ENCODE results near the gene HOXC4. TPM values are rescaled to one million over a fixed set of nuclear protein-coding genes. Genes with fewer than 3 reads are reported as not detected.

Gene HOXC4
- total and polyA plus RNA-seq, 10 of the 15 experiments (the other 5 are each of a cell fraction or from before 2014, with no cell fraction given) = 1.0 to 11.4 (median 4.2) TPM

GRCh38 chr12:54010972-54011664 is 42.5 kb upstream of the HOXC4 start (continued):
- TF ChIP-seq ZBTB4 (CRISPR knock-in tag; IDR thresholded peaks at IDR 0.05) = no peak
- TF ChIP-seq, protein P1, sequence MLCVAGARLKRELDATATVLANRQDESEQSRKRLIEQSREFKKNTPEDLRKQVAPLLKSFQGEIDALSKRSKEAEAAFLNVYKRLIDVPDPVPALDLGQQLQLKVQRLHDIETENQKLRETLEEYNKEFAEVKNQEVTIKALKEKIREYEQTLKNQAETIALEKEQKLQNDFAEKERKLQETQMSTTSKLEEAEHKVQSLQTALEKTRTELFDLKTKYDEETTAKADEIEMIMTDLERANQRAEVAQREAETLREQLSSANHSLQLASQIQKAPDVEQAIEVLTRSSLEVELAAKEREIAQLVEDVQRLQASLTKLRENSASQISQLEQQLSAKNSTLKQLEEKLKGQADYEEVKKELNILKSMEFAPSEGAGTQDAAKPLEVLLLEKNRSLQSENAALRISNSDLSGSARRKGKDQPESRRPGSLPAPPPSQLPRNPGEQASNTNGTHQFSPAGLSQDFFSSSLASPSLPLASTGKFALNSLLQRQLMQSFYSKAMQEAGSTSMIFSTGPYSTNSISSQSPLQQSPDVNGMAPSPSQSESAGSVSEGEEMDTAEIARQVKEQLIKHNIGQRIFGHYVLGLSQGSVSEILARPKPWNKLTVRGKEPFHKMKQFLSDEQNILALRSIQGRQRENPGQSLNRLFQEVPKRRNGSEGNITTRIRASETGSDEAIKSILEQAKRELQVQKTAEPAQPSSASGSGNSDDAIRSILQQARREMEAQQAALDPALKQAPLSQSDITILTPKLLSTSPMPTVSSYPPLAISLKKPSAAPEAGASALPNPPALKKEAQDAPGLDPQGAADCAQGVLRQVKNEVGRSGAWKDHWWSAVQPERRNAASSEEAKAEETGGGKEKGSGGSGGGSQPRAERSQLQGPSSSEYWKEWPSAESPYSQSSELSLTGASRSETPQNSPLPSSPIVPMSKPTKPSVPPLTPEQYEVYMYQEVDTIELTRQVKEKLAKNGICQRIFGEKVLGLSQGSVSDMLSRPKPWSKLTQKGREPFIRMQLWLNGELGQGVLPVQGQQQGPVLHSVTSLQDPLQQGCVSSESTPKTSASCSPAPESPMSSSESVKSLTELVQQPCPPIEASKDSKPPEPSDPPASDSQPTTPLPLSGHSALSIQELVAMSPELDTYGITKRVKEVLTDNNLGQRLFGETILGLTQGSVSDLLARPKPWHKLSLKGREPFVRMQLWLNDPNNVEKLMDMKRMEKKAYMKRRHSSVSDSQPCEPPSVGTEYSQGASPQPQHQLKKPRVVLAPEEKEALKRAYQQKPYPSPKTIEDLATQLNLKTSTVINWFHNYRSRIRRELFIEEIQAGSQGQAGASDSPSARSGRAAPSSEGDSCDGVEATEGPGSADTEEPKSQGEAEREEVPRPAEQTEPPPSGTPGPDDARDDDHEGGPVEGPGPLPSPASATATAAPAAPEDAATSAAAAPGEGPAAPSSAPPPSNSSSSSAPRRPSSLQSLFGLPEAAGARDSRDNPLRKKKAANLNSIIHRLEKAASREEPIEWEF (IDR thresholded peaks at IDR 0.05; ENCODE audit: insufficient replicate concordance, low read depth, low read length) = no peak
- TF ChIP-seq, protein P2, sequence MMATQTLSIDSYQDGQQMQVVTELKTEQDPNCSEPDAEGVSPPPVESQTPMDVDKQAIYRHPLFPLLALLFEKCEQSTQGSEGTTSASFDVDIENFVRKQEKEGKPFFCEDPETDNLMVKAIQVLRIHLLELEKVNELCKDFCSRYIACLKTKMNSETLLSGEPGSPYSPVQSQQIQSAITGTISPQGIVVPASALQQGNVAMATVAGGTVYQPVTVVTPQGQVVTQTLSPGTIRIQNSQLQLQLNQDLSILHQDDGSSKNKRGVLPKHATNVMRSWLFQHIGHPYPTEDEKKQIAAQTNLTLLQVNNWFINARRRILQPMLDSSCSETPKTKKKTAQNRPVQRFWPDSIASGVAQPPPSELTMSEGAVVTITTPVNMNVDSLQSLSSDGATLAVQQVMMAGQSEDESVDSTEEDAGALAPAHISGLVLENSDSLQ (IDR thresholded peaks at IDR 0.05) = no peak

Measured in GM12878 (cell line).